ENCODE measurements around the gene ARHGAP10.

Gene ARHGAP10

GRCh38 chr4:148054275-148054674 lies 322.4 kb downstream of the ARHGAP10 start:
- DNase-seq = no peak

GRCh38 chr4:148055844-148056243 lies 324.0 kb downstream of the ARHGAP10 start:
- no peak for DNase-seq

GRCh38 chr4:148056879-148057278 lies 325.0 kb downstream of the ARHGAP10 start:
- DNase-seq = peak; percentile 72

GRCh38 chr4:148057516-148057915 lies 325.6 kb downstream of the ARHGAP10 start:
- DNase-seq = no peak

- DNase-seq = no peak
Measured at GRCh38 chr4:148057984-148058859, 326.3 kb downstream of the ARHGAP10 start.

- DNase-seq = no peak
Measured at GRCh38 chr4:148059617-148060180, 327.8 kb downstream of the ARHGAP10 start.

- peak; percentile 15 for DNase-seq
Measured at GRCh38 chr4:148060264-148061140, 328.6 kb downstream of the ARHGAP10 start.

GRCh38 chr4:148061141-148061481 lies 329.2 kb downstream of the ARHGAP10 start:
- DNase-seq = no peak

GRCh38 chr4:148061795-148062194 lies 329.9 kb downstream of the ARHGAP10 start:
- DNase-seq = no peak

GRCh38 chr4:148062301-148062950 lies 330.5 kb downstream of the ARHGAP10 start:
- DNase-seq = no peak

- DNase-seq = no peak
Measured at GRCh38 chr4:148064451-148064850, 332.6 kb downstream of the ARHGAP10 start.

- no peak for DNase-seq
Measured at GRCh38 chr4:148065075-148065474, 333.2 kb downstream of the ARHGAP10 start.

- DNase-seq = no peak
Measured at GRCh38 chr4:148067301-148067916, 335.5 kb downstream of the ARHGAP10 start.

GRCh38 chr4:148068065-148068911 lies 336.4 kb downstream of the ARHGAP10 start:
- no peak for DNase-seq

- DNase-seq = no peak
Measured at GRCh38 chr4:148069086-148069894, 337.4 kb downstream of the ARHGAP10 start.

- no peak for DNase-seq
Measured at GRCh38 chr4:148069895-148070178, 337.9 kb downstream of the ARHGAP10 start.

- DNase-seq = no peak
Measured at GRCh38 chr4:148071009-148071408, 339.1 kb downstream of the ARHGAP10 start.

- no peak for DNase-seq
Measured at GRCh38 chr4:148072789-148073188, 340.9 kb downstream of the ARHGAP10 start.

GRCh38 chr4:148073349-148073748 lies 341.5 kb downstream of the ARHGAP10 start:
- no peak for DNase-seq

- DNase-seq = no peak
Measured at GRCh38 chr4:148074462-148074861, 342.6 kb downstream of the ARHGAP10 start.

- no peak for DNase-seq
Measured at GRCh38 chr4:148075438-148075837, 343.6 kb downstream of the ARHGAP10 start.
